Endothelial cell of umbilical vein (primary cell): ENCODE measurements around the gene KLHL1. TPM values are rescaled to one million over a fixed set of nuclear protein-coding genes. Genes with fewer than 3 reads are reported as not detected.

ENCODE experiments used
- BruUV-seq: library from RNA; stranded (reverse); fragments of 400-500 nt; replicated peaks from 2 replicates; lab custom pipeline; 2021; lab: Mats Ljungman, UMichigan
- CTCF ChIA-PET: fragments of 300-600, 350-600 bp; sonication (Branson Sonifier 250); formaldehyde crosslinking; loops from one replicate; lab custom pipeline; 2021; ENCODE audit warnings: antibody characterized with exemption, inconsistent platforms; lab: Charles Lee
- POLR2A ChIA-PET: fragments of 300-600, 350-600 bp; sonication (Branson Sonifier 250); formaldehyde crosslinking; loops from one replicate; lab custom pipeline; 2021; ENCODE audit warnings: antibody characterized with exemption, inconsistent platforms; lab: Charles Lee
- DNase-seq: peaks from one replicate; pipeline ENCODE4 v3.0.0-alpha.2; 2011; ENCODE audit warnings: low read depth, low spot score
- FAIRE-seq: peaks from 2 replicates; lab custom pipeline; 2011; peaks lifted over from hg19 to GRCh38; lab: Jason Lieb, UNC
- H2AFZ ChIP-seq: 2 replicates; pipeline ENCODE4 v1.6.0; 2012; ENCODE audit warnings: low read depth, low read length, control low read depth, inconsistent platforms
- H3K27ac ChIP-seq: 2 replicates; pipeline ENCODE4 v1.5.1; 2011; ENCODE audit warnings: low read depth, mild to moderate bottlenecking, control low read depth, low read length, moderate library complexity; ENCODE audit not compliant: insufficient read depth
- H3K27me3 ChIP-seq, 2 experiments: 2 replicates each; pipeline versions ENCODE4 v1.6.0 to v1.6.1; 2011; ENCODE audit warnings: low read length in 2 of 2, mixed read lengths in 1 of 2; ENCODE audit not compliant: control insufficient read depth in 2 of 2, insufficient read depth in 2 of 2
- H3K36me3 ChIP-seq, 2 experiments: 2 replicates in 1 of 2; 3 replicates in 1 of 2; pipeline ENCODE4 v1.5.1; 2011; ENCODE audit warnings: low read length in 2 of 2, mild to moderate bottlenecking in 1 of 2, moderate library complexity in 1 of 2; ENCODE audit not compliant: control insufficient read depth in 2 of 2, insufficient read depth in 2 of 2; ENCODE audit errors: extremely low read depth in 1 of 2
- H3K4me1 ChIP-seq: 3 replicates; pipeline ENCODE4 v1.5.1; 2011; ENCODE audit warnings: mild to moderate bottlenecking, low read length; ENCODE audit not compliant: control insufficient read depth, insufficient read depth; ENCODE audit errors: extremely low read depth
- H3K4me2 ChIP-seq: 2 replicates; pipeline ENCODE4 v1.6.1; 2011; ENCODE audit warnings: low read length, control low read depth, mixed read lengths; ENCODE audit not compliant: insufficient read depth
- H3K4me3 ChIP-seq, 3 experiments: fragments of 200-600 bp in 1 of 3; sonication (generic), shearing (Covaris generic) in 1 of 3; replicated peaks in 1 of 3; 2 replicates each; pipeline ENCODE4 v1.5.1; 2011 to 2016; ENCODE audit warnings: control low read depth in 3 of 3, low read length in 3 of 3, mild to moderate bottlenecking in 2 of 3, inconsistent platforms in 1 of 3, low read depth in 1 of 3, moderate library complexity in 1 of 3; ENCODE audit not compliant: insufficient read depth in 1 of 3
- H3K79me2 ChIP-seq: 2 replicates; pipeline ENCODE4 v1.6.0; 2012; ENCODE audit warnings: low read length, inconsistent platforms; ENCODE audit not compliant: control insufficient read depth, insufficient read depth
- H3K9ac ChIP-seq: replicated peaks from 2 replicates; pipeline ENCODE3; 2011; ENCODE audit warnings: low read length, control low read depth; ENCODE audit not compliant: insufficient read depth; ENCODE audit errors: extremely low read depth
- H3K9me1 ChIP-seq: replicated peaks from 3 replicates; pipeline ENCODE4 v1.6.0; 2011; ENCODE audit warnings: mild to moderate bottlenecking, low read length; ENCODE audit not compliant: control insufficient read depth, insufficient read depth; ENCODE audit errors: extremely low read depth
- H3K9me3 ChIP-seq: replicated peaks from 2 replicates; pipeline ENCODE4 v1.5.1; 2012; ENCODE audit warnings: low read length, inconsistent platforms; ENCODE audit not compliant: control insufficient read depth, insufficient read depth
- H4K20me1 ChIP-seq: replicated peaks from 2 replicates; pipeline ENCODE3; 2011; ENCODE audit warnings: mild to moderate bottlenecking, low read length; ENCODE audit not compliant: control insufficient read depth, insufficient read depth; ENCODE audit errors: extremely low read depth
- CTCF ChIP-seq, 2 donors: IDR thresholded peaks; 1 replicate in 1 of 2; 2 replicates in 1 of 2; pipeline ENCODE4 v1.5.1; 2011; ENCODE audit warnings: low read length in 2 of 2, mild to moderate bottlenecking in 2 of 2, moderate library complexity in 2 of 2, control low read depth in 1 of 2, inconsistent platforms in 1 of 2, low read depth in 1 of 2; ENCODE audit not compliant: insufficient read depth in 1 of 2; ENCODE audit errors: extremely low read depth in 1 of 2
- EZH2 ChIP-seq: IDR thresholded peaks from 2 replicates; pipeline ENCODE4 v1.6.1; 2012; ENCODE audit warnings: borderline replicate concordance, low read depth, mild to moderate bottlenecking, moderate library complexity, low read length, inconsistent platforms; ENCODE audit not compliant: severe bottlenecking
- FOS ChIP-seq: IDR thresholded peaks from 2 replicates; pipeline ENCODE4 v1.6.1; 2011; ENCODE audit warnings: mild to moderate bottlenecking, low read length, moderate library complexity, borderline replicate concordance; ENCODE audit not compliant: insufficient read depth
- GATA2 ChIP-seq: IDR thresholded peaks from 2 replicates; pipeline ENCODE4 v1.7.0; 2011; ENCODE audit warnings: low read depth, mild to moderate bottlenecking, moderate library complexity, mixed read lengths, low read length; ENCODE audit not compliant: insufficient read length, insufficient read depth
- JUN ChIP-seq: IDR thresholded peaks from 2 replicates; pipeline ENCODE4 v1.6.1; 2011; ENCODE audit warnings: borderline replicate concordance, low read depth; ENCODE audit not compliant: insufficient read length, insufficient read depth
- MAX ChIP-seq: IDR thresholded peaks from 2 replicates; pipeline ENCODE4 v1.6.1; 2011; ENCODE audit not compliant: insufficient read depth, insufficient read length
- MYC ChIP-seq: IDR thresholded peaks from one replicate; pipeline ENCODE4 v1.6.1; 2011; ENCODE audit warnings: mild to moderate bottlenecking, low read depth, low read length
- POLR2A ChIP-seq: IDR thresholded peaks from 2 replicates; pipeline ENCODE4 v1.6.1; 2012; ENCODE audit warnings: low read depth, mild to moderate bottlenecking, control low read depth, low read length
- POLR2AphosphoS5 ChIP-seq: IDR thresholded peaks from 2 replicates; pipeline ENCODE4 v1.6.1; 2012; ENCODE audit warnings: low read depth, mild to moderate bottlenecking, control low read depth, low read length, moderate library complexity; ENCODE audit not compliant: insufficient read depth
- dilution Hi-C: fragments of 300-500 bp; cut with MboI; formaldehyde crosslinking; loops from one replicate; pipeline ENCODE4 v1.15.0; 2019; ENCODE audit warnings: low sequenced_read_pairs; ENCODE audit not compliant: extremely low pct_ligation_motif_present
- intact Hi-C: fragments of 100-400 bp; cut with micrococcal nuclease; formaldehyde crosslinking; loops from one replicate; pipeline ENCODE4 v1.10.0; 2022
- polyA plus RNA-seq, 4 experiments: library from polyadenylated mRNA; depleted of rRNA in 3 of 4; stranded (reverse) in 3 of 4; unstranded in 1 of 4; fragments of >200 nt; gene quantifications; 2 replicates each; pipeline versions ENCODE4 v1.2.1 to v1.2.3, GENCODE V29; 2011 to 2012; ENCODE audit warnings: missing spikeins in 1 of 4
- total RNA-seq: library from RNA; stranded (reverse); gene quantifications from 2 replicates; pipeline ENCODE4 v1.2.3, GENCODE V29; 2021

KLHL1 gene
- total and polyA plus RNA-seq, 2 donors (not counting 3 experiments of a cell fraction or from before 2014, with no cell fraction given), result not detected

GRCh38 chr13:70023516-70023915, 84.7 kb downstream of the KLHL1 start:
- no TSS peak for BruUV-seq
- dilution Hi-C loops, result no loop called here
- ChIA-PET POLR2A (no interaction called here), CTCF (no interaction called here)
- TF ChIP-seq EZH2 (no peak), FOS (no peak), GATA2 (no peak), CTCF (IDR thresholded peaks at IDR 0.05; ENCODE audit: extremely low read depth in 1 of 2, insufficient read depth in 1 of 2, low read depth in 1 of 2, low read length in 2 of 2) (no peak), POLR2AphosphoS5 (no peak), JUN (no peak), MYC (no peak), POLR2A (no peak), MAX (no peak)
- H3K4me3 ChIP-seq, result no peak overlapping the region
- no peaks in the 10 kb centered on the region for H4K20me1 ChIP-seq
- H3K9me1 ChIP-seq, result no peaks in the 10 kb centered on the region
- intact Hi-C loops, result no loop called here
- no peak overlapping the region for H3K27ac ChIP-seq
- no peaks in the 10 kb centered on the region for H3K79me2 ChIP-seq
- H2AFZ ChIP-seq, result no peak overlapping the region
- H3K4me2 ChIP-seq, result no peak overlapping the region
- no peaks in the 10 kb centered on the region for H3K4me1 ChIP-seq
- no peaks in the 10 kb centered on the region for H3K9me3 ChIP-seq
- no peaks in the 10 kb centered on the region for H3K27me3 ChIP-seq
- DNase-seq (no peak), FAIRE-seq (no peak)
- H3K36me3 ChIP-seq, result no peaks in the 10 kb centered on the region
- H3K9ac ChIP-seq, result no peak overlapping the region
